Medulla oblongata (tissue), 1 donor: ENCODE data around the gene ZNF112.
A peak's percentile ranks its signal among the peaks of the same experiment; 100 is the strongest.
"Not testable (repeated sequence)": the region's sequence is repeated elsewhere in the genome, so short reads cannot be mapped to it uniquely, and the experiment has no call there.

Source experiments
- DNase-seq: peaks from one replicate; pipeline ENCODE4 v3.0.0-alpha.2; 2015; ENCODE audit errors: extremely low spot score

Gene ZNF112

DNA sequence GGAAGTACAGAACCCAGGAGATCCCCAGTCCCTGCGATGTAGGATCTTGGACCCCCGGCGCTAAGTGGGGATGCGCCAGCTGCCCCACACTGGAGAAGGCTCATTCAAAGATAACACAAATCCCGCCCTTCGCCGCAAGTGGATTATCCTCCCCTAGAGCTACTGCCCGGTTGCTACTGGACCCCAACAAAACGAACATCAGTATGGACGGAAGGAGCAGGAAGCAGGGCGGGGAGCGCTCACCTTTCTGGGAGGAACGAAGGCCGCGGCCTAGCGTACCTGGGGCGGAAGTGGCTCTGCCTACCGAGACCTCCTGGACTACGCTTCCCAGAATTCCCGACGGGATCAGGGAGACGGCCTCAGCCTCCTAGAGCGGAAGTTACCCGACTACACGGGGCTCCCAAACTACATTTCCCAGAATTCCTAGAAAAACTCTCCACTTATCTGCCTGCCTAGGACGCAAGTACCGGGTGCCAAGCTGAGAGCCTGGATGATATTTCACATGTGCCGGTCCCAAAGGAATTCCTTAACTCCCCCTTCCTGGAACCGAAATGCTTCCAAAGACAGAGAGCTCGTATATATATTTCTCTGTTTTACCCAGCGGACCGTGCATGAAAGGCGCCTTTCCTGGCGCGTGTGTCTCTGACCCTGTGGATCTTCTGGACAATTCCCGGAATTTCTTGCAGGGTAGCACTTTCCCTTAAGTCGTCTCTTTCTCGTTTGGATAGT, at the start of gene ZNF112:
Gene ZNF112, minus strand, starts transcription at position 298 of the 729 bp plus-strand sequence. CDS start 16,141 bp downstream, outside the sequence.
- peak; percentile 99 for DNase-seq

DNA sequence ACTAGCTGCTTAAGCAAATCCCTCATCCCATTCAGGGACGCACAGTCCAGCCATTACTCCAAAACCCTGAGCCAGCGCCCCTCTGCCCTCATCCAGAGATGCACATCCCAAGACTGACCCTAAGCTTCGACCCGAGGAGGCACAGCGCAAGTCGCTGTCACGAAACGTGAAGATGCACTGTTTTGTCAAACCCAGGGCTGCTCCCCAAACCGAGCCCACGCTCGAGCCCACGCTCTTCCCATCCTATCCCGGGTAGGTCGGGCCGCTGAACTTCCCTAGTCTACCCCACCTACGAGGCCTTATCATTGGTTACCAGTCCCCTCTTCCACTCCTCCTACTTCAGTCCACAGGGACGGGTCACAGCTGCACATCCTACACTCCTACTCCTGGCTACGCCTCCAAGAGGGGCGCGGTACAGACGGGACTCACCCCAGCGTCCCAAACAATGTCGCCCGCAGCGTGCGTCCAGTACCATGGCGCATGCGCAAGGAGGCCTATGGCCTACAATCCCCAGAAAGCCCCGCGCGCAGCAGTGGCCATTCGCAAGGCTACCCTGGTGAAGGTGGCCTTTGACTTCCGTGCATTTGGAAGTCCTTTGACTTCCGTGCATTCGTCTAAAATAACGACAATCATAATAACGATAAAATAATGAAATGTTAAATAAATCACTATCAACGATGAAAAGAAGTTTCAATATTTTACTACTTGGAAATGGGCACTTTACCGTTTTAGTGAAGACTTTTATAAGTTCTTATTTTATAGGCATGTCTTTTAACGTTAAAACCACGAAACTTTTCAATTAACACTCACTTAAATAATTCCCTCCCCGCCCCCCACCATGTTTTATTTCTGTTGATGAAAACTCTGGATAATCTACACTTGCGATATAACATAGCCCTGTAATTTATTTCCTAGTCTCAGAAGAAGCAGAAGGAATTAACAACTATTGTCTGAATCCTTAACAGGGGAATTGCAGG, 44.9 kb upstream of the ZNF112 start, which contains the start of gene ZNF285:
Gene ZNF285, minus strand, starts transcription at position 470 of the 977 bp plus-strand sequence. CDS start 4,395 bp downstream, outside the sequence.
- DNase-seq: peak; percentile 94

DNA sequence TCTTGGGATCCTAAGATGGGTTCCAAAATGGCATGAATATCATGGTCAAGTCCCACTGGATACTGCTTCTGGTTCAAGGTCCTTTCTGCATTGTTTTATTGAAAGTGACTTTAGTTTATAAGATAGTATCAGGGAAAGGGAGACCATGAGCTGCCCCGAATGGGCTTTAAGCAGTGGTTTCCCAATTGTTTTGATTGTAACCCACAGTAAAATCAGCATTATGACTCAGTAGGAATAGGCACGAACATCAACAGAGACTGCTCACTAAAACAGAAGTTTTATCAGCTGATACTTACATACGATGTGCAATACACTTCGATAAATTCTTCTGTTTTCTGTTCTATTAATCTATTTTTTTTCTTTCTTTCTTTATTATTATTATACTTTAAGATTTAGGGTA, 32.8 kb upstream of the ZNF112 start:
- DNase-seq: not testable (repeated sequence)

DNA sequence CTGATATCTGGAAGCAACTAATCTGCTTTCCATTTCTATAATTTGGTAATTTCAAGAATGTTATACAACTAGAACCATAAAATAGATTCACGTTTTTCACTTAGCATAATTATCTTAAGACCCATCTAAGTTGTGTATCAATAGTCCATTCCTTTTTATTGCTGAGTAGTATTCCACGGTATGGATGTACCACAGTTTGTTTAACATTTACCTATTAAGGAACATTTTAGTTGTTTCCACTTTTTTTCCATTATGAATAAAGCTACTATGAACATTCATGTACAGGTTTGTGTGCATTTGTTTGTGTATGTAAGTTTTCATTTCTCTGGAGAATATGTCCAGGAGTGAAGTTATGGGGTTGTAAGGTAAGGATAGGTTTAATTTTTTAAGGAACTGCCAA, 18.3 kb upstream of the ZNF112 start:
- no peak for DNase-seq

DNA sequence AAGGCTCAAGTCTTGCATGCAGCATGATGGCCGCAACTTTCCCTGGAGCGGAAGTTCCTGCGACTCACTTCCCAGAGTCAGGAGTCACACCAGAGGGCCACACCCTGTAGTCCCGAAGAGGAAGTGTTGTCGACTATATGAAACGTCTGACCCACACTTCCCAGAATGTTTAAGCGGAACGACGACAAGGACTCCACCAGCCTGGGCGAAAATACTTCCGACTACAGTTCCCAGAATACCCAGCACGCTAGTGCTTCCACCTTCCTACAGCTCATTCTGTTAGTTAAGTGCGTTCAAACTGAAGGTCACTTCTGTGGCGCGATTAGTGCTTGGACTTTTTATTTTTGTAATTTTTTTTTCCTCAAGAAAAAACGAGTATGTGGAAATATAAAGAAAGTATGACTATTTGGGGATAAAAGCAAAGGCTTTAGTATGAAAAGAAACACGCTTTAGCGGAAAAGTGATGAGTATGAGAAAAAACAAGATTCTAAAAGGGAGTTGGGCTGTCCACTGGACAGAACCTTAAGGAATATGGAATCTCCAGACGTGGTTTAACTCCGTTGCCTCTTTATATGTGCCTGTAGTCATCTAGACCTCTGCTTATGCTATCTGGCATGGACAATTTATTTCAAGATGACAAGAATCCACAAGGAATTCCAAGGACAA, 15.5 kb upstream of the ZNF112 start:
- DNase-seq: no peak

DNA sequence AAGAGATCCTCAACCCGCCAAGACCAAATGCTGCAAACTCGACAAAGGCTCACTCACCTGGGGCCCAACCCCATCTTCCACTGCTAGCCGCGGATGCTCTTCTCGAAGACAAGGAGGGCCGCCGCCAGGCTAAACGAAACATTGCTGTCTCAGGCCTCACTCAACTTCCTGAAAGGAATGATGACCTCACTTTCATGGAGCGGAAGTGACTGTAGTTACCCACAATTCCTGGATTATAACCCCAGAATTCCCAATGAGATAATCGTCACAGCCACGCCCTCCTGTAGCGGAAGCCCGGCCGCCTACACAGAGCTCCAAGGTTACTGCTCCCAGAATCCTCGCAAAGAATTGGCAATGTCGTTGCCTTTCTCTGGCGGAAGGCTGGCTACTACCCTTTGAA, 10.5 kb upstream of the ZNF112 start:
- no peak for DNase-seq

DNA sequence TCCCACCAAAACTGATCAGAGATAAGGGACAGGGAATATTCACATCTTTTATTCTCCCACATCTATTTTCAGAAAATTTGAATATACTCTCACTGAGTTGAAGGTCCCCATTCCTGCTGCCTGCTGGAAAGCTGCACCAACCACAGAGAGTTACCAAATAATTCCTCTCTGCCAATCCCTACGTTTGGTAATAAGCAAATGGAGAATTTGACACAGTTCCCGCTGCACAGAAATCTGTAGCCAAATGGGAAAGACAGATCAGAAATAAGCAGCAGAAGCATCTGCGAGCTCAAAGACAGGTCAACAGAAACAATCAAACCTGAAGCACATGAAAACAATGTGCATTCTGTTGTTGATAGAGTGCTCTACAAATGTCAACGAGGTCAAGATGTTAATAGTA, 9.9 kb downstream of the ZNF112 start:
- DNase-seq: peak; percentile 12

DNA sequence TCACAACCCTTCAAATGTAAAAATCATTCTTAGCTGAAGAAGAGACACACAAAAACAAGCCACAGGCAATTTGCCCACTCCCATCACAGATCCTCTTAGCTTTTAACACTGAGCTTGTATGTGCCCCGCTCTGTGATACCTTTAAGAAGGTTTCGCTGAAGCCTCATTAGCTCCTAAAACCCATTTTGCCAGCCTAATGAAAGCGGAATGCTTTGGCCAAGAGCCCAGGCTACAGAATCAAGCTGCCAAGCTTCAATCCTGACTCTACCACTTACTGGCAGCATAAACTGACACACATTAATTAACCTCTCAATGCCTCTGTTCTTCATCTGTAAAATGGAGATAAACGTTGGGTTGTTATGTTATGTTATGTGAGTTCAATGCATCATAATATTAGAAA, 10.5 kb downstream of the ZNF112 start:
- peak; percentile 66 for DNase-seq

DNA sequence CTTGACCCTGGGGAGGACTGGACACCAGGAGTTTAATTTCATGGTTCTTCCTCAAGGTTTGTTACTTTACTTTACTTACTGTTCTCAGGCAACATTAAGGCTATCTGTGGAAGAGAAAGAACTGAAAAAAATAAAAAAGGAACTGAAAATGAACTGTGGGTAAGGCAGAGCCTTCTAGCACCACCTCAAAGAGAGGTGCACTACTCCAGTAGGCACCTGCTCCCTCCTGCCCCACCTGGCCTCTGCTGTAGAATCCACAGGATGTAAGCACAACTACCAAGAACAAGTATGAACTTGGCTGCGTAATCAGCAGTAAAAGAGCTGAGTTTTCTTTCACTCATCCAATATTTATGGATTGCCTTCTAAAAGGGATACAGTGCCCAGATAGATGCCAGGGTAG, 12.2 kb downstream of the ZNF112 start:
- DNase-seq: no peak

DNA sequence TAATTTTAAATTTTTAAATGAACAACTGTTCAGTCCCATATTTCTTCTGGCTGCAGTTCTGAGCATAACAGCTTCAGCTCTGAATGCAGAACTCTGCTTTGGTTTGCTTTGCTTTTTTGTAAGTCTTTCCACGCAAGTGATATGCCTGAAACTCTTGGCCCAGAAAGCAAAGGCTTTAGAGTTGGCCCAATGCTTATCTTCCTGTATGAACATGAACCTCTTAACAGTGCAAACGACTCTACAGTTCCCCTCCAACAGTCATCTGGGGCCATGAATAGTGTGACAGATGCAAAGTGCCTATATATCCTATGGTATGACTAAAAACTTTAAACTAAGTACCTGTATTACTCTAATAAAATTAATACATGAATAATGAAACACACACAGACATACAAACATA, 14.7 kb downstream of the ZNF112 start:
- DNase-seq: no peak

DNA sequence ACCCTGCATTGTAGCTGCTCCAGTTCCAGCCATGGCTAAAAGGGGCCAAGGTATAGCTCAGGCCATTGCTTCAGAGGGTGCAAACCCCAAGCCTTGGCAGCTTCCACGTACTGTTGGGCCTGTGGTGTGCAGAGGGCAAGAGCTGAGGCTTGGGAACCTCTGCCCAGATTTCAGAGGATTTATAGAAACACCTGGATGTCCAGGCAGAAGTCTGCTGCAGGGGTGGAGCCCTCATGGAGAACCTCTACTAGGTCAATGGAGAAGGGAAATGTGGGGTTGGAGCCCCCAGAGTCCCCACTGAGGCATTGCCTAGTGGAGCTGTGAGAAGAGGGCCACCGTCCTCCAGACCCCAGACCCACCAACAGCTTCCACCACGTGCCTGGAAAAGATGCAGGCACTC, 21.8 kb downstream of the ZNF112 start:
- DNase-seq: not testable (repeated sequence)

DNA sequence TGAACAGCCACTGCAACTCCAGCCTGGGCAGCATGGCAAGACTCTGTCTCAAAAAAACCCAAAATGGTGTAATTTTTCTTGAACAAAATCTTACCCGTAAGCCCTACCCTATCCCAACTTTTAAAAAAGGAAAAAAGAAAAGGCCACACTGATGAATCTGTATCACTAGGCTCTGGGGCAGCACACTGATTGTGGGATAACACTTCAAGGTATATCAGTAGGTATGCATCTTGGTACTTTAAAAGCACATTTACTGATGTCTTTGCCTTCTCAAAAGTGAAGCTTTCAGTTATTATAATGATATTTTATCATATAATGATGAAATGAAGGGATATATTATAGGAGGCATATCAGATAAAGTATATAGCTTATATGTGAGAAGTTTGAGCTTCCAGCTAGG, 24.3 kb downstream of the ZNF112 start:
- DNase-seq: no peak

DNA sequence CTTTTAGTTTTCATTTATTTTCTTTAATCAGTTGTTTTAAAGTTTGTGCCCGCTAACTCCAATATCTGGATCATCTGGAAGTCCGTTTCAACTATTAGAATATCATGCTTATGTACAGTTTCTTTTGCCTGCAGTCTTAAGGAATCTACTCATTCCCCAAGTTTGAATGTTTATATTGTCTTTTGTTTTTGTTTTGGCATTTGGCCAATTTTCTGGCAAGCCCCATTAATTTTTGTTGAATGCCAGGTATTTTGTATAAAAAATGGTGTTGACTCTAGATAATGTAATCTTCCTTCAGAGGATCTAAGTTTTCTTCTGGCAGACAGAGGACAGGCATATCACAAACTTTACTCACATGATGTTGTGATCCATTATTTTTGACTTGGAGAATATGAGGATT, 40.6 kb downstream of the ZNF112 start:
- no peak for DNase-seq

DNA sequence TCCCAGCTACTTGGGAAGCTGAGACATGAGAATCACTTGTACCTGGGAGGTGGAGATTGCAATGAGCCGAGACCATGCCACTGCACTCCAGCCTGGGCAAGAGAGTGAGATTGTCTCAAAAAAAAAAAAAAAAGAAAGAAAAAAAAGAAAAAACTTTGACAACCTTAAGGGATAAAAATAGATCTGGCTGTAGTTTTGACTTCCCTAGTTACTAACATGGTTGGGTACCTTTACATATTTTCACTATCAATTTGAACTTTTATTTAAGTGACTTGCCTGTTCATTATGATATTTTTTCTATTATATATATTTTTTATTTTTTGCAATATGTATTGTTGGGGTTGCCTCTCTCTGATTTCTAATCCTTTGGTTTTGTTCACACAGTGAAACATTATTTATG, 43.2 kb downstream of the ZNF112 start:
- DNase-seq: no peak

DNA sequence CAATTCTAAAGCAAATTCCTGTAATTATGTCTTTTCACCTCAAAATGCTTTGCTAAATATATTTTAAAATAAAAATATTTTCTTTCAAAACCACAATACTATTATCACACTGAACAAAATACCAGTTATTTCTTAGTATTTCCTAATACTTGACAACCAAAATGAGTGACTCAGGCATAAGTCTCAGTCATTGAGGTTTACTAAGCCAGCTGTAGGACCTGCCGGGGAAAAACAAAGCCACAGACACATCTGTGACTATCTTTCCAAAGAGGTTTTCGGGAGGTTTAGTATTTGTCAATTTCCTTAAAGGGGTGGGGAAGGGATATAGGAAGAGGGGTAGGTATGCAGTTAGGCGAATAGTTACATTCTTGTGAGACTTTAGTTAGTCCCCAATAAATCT, 48.5 kb downstream of the ZNF112 start:
- no peak for DNase-seq

DNA sequence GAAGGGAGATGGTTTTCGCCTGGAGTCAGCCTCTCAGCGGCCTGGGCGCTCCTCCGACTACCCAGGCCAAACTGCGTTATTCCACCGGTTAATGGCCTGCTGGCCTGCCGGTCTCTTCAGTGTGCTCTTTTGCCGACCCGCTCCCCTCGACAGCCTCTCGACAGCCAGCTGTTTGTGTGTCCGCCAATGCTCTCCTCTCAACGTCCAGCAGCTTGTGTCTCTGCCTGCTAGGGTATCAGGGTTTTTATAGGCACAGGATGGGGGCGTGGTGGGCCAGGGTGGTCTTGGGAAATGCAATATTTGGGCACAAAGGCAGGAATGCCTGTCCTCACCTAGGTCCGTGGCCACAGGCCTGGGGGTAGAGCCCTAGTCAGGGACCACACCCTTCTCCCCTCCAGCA, 50.2 kb downstream of the ZNF112 start:
- no peak for DNase-seq

DNA sequence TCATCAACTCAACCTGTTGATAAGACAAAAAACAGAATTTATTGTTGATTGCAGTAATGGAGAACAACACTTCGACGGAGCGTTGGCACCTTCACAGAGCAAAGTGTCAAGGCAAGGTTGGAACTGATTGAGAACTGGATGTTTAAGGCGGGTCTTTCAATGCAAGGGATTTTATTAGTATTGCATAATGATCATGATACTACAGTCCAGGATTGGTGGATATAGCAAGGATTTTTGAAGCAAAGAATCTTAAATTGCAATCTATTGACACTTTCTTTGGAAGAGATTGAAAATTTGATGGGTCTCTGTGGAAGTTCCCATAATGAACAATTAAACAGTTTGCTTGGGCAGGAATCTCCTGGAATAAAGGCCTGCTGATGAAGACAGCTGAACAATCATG, 51.0 kb downstream of the ZNF112 start:
- no peak for DNase-seq

DNA sequence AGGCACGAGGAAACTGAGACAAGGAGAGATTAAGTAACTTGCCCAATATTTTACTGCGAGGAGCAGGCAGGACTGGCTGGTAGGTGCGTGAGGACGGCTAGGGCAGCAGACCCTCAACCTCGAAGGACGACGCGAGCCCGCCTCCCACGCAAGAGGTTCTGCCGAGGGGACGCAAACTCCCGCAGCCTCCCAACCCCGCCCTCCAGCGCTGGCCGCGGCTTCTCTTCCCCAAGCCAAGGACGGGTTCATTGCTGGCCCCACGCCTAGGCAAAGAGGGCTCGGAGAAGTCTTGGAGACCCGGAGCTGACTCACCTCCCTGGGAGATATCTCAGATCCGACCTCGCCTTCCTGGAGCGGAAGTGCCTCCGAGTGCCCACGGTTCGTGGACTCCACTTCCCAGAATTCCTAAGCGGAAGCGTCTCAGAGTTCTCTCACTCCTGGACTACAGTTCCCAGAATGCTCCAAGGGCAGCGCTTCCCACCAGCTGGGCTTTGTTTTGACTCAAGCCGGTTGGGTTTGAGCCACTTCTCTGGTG, 51.8 kb downstream of the ZNF112 start, which contains the start of gene ZNF235:
Gene ZNF235, minus strand, starts transcription at position 367 of the 535 bp plus-strand sequence. CDS start 1,621 bp downstream, outside the sequence.
- peak; percentile 99 for DNase-seq

DNA sequence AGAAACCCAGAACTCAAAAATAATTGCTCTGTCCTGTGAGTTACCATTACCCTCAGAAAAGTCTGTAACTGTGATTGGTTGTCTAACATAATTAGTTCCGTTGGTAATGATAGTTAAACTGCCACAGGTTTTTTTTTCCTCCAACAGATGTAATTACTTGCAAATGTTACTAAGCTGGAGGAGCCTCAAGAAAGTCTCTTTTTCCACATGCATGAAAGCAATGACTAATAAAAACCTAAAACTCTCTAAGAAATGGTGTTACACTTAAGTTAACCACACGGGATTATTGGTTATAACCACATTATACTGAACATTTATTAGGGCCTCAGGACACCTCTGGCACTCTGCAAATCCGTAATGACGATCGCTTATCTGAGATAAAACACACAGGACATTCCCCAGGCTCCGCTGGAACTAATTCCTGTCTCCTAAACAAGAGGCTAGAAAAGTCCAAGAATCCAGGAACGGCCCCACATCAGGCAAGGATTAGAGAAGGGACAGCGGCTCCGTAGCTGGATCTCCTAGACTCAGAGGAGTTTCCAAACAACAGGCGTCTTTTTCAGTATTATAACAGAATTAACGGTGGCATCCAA, 52.4 kb downstream of the ZNF112 start:
- DNase-seq: no peak

DNA sequence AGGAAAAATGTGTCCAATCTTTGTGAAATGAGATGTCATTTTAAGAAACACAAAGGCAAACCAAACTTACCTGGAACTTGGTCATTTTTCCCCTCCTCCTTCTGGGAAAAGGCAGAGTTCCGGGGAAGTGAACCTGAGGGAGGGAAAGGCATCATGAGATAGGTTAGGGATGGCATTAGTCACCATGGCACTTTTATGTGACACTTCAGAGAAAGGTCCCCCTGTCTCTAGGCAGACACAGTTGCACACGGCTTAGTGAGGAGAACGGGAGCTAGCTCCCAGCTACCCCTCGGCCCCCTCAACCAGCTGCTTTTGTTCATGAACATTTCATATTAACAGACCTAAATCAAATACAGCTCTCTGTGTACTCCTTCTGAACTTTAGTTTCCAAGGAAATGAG, 53.2 kb downstream of the ZNF112 start:
- no peak for DNase-seq

DNA sequence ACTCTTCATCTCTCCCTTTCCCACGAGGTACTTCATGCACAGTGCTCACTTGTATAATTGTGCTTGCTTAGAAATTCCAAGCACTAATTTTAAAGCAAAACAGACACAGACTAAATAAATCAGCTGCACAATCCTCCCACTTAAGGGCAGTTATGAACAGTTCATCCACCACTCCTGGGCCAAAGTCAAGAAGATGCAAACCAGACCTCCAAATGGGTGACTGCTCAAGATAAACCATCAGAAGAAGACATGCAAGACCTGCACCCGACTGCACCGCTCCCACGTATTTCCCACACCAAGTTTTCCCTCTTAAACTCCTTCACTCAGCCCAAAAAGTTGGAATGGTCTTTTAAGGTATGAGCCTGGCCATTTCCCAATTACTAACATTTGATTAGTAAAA, 71.5 kb downstream of the ZNF112 start:
- no peak for DNase-seq
